Colon (tissue), 2 donors: ENCODE data around the gene FAF2.
"Not testable (repeated sequence)": the region's sequence is repeated elsewhere in the genome, so short reads cannot be mapped to it uniquely, and the experiment has no call there.

Experiments
- FAIRE-seq: peaks from 2 replicates; lab custom pipeline; 2012; peaks lifted over from hg19 to GRCh38; lab: Jason Lieb, UNC
- donor health status: control.
- donor health status: control.

The FAF2 gene

GRCh38 chr5:176447978-176448608, at the start of gene FAF2:
TSS of gene FAF2 (plus strand) at chr5:176448385. CDS start at chr5:176448408, 23 bp downstream.
- no peak for FAIRE-seq

GRCh38 chr5:176400382-176401156, 47.6 kb upstream of the FAF2 start:
- no peak for FAIRE-seq

- no peak for FAIRE-seq
These were observed 46.6 kb upstream of the FAF2 start for GRCh38 chr5:176401281-176402205.

GRCh38 chr5:176405656-176406435, 42.3 kb upstream of the FAF2 start:
- FAIRE-seq = no peak

- no peak for FAIRE-seq
These were observed 41.6 kb upstream of the FAF2 start for GRCh38 chr5:176406436-176407052.

GRCh38 chr5:176407456-176408251, 40.5 kb upstream of the FAF2 start:
- FAIRE-seq = no peak

- not testable (repeated sequence) for FAIRE-seq
These were observed 40.0 kb upstream of the FAF2 start for GRCh38 chr5:176408252-176408573.

GRCh38 chr5:176408590-176408989, 39.6 kb upstream of the FAF2 start:
- no peak for FAIRE-seq

GRCh38 chr5:176409765-176410164, 38.4 kb upstream of the FAF2 start:
- no peak for FAIRE-seq

- FAIRE-seq = no peak
These were observed 37.6 kb upstream of the FAF2 start for GRCh38 chr5:176410486-176411180.

GRCh38 chr5:176412517-176413254, 35.5 kb upstream of the FAF2 start:
- no peak for FAIRE-seq

- no peak for FAIRE-seq
These were observed 35.0 kb upstream of the FAF2 start for GRCh38 chr5:176413255-176413565.

- FAIRE-seq = no peak
These were observed 34.4 kb upstream of the FAF2 start for GRCh38 chr5:176413709-176414191.

GRCh38 chr5:176414704-176415103, 33.5 kb upstream of the FAF2 start:
- no peak for FAIRE-seq

- no peak for FAIRE-seq
These were observed 32.8 kb upstream of the FAF2 start for GRCh38 chr5:176415240-176415951.

- FAIRE-seq = no peak
These were observed 31.9 kb upstream of the FAF2 start, which contains the start of gene CLTB for GRCh38 chr5:176415952-176416924. TSS of gene CLTB (minus strand) at chr5:176416539. CDS start at chr5:176416363, 176 bp downstream.

- FAIRE-seq = no peak
These were observed 31.2 kb upstream of the FAF2 start for GRCh38 chr5:176416965-176417364.
